GF-D8 (cell line): Measurements from ENCODE around the gene ATP2A3.
A peak's percentile ranks its signal among the peaks of the same experiment; 100 is the strongest.
"Not testable (repeated sequence)": the region's sequence is repeated elsewhere in the genome, so short reads cannot be mapped to it uniquely, and the experiment has no call there.

Experiments
- DNase-seq: peaks from one replicate; lab custom pipeline; 2025; lab: John Stamatoyannopoulos, UW

The ATP2A3 gene

GRCh38 chr17:3991699-3992098 is 27.5 kb upstream of the ATP2A3 start:
- DNase-seq, result not testable (repeated sequence)

- no peak for DNase-seq
Measured at GRCh38 chr17:3990386-3991127, 26.3 kb upstream of the ATP2A3 start.

DNA sequence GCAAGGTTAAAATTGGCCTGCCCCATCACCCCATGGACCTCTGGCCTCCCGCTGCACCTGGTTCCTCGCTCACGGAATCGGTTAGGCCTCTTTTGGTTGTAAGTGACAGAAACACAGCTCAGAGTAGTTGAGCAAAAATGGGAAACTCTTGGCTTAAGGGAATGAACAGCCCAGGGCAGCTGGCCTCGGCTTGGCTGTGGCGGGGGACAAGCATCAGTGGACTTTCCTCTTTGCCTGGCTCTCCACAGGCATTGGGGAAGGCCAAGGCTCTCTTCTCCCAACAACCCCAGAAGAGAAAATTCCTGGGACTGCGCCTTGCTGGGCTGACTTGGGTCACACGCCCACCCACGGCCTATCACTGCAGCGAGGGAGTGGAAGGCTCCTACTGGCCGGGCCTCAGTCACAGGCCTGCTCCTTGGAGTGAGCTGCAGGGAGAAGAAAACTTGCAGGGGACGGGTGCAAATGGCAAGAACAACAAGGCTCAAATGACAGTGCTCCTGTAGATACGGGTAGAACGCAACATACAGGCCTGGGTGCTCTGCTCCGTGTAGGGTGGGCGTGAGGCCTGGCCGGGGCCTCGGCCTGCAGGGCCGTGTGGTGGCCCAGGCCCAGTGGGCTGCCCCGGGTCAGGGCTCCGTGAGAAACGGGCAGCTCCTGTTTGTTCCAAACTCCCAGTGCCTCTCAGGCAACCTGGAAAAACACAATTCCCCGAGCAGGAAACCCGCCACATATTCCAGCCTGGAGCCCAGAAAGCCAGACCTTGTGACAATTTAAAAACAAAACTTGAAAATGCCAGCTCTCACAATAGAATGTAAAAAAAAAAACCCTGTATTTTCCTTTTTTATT is 25.0 kb upstream of the ATP2A3 start:
- DNase-seq, result no peak

DNA sequence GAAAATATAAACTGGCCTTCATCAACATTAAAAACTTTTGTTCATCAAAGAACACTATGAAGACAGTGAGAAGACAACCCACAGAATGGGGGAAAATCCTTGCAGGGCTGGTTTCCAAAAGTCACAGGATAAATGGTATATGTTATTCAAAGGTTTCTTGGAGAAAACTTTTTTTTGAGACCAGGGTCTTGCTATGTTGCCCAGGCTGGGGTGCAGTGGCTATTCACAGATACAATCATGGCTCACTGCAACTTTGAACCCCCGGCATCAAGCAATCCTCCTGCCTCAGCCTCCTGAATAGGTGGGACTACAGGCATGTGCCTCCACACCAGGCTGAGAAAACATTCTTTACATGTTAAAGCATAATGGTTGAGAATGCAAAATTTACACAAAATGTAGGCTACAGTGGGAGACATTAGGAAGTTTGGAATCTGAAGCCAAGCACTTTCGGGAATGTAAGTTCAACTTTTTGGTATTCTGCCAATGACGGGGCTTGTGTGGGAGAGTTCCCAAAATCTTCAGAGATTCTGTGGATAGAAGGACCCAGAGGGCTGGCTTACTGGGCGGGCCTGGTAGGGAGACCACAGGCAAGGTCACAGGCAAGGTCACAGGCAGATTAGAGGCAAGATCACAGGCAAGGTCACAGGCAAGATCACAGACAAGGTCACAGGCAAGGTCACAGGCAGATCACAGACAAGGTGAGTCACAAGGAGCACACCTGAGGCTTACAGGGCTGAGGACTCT is 24.2 kb upstream of the ATP2A3 start:
- no peak for DNase-seq

- DNase-seq, result no peak
Measured at GRCh38 chr17:3986939-3987335, 22.7 kb upstream of the ATP2A3 start.

DNA sequence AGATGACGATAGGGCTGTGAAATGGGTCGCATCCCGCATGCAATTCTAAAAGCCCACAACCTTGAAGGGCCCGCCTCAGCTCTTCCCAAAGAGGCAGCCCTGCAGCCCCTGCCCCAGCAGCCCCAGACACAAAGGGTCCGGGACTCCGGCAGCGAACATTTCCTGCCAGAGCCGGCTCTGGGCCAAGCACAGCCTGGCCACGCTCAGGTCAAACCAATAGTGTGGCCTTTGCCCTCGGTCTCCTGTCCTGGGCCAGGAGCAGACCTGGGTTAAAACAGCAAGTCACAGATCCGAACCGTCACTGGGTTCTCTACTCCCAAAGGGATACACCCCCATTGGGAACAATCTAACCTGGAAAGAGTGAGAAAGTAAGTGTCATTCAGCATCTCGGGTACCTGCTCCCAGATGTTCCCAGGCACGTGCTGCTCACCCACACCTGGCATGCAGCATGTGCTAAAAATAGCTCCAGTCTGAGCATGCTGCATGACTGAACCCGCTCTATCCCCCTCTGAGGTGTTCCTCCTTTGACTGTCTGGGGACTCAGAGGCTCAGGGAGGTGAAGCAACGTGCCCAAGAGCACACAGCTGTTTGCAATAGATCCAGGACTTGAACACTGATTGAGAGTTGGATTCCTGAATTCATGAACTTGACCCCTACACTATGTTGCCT is 22.2 kb upstream of the ATP2A3 start:
- DNase-seq, result no peak

GRCh38 chr17:3985846-3986245 is 21.6 kb upstream of the ATP2A3 start:
- DNase-seq, result no peak

DNA sequence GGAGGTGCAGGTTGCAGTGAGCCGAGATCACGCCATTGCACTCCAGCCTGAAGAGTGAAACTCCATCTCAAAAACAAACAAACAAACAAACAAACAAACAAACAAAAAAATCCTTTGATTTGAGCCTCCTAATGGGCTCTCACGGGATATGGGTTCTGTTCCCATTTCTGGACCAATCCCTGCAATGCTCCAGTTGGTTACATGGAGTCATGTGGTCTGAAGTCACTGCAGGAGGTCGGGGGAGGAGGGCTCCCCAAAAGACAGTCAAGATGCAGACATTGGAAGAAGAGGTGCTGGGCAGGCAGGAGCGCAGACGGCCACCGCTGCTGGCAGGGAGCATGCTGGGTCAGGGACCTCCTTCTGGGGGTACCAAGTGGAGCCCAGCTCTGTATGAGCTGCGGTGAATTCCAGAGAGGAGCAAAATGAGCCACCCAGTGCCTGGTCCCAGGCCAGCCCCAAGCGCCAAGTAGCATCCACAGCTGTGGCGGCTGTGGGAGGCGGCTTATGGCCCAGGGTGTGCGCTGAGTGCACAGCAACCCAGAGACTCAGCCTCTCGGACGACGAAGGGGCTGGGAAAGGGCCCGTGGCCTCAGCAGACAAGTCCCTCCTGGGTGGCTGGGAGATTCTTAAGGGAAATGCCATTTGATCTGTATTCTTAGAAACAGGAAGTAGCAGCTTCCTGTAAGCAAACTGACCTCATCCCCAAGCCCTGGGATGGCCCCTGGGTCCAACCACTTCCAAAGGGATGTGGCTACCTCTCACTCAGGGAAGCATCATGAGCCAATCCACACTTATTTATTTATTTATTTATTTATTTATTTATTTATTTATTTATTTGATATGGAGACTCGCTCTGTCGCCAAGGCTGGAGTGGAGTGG is 19.6 kb upstream of the ATP2A3 start:
- peak; percentile 31 for DNase-seq

GRCh38 chr17:3982541-3983017 is 18.3 kb upstream of the ATP2A3 start:
- DNase-seq, result no peak

DNA sequence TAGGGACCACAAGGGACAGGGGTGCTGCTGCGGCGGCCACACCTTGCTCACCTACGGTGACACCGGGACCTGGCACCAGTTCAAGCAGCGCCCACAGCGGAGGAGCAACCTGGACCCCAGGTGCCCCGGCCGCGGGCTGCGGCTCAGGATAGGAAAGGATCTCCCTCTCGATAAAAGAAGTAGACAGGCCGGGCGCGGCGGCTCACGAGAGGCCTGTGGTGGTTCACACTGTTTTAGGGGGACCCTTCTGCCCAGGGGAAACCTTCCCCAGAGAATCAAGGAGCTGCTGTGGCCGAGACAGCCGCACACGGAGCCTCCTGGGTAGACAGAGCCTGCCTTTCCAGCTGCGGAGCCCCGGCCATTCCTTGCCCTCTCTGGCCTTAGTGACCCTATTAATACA is 17.9 kb upstream of the ATP2A3 start:
- no peak for DNase-seq

DNA sequence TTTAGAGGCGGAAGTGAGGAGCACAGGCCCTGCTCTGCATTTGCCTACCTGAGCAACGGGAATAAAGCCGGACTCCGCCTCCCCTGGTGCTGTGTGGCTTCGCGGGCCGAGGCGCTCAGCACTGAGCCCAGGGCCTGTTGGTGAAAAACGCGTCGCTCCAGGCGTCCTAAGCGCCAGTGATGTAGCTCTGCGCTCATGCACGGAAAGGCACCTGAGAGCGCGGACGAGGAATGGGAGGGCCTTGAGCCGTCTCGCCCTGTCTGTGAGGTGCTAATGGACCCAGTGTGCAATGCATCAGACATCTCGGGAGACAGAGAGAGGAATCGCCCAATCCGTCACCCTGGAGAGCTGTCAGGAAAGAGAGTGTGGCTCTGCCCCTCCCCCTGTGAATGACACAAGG is 17.2 kb upstream of the ATP2A3 start:
- DNase-seq, result no peak

GRCh38 chr17:3980381-3981014 is 16.3 kb upstream of the ATP2A3 start:
- no peak for DNase-seq

GRCh38 chr17:3979290-3979611 is 15.0 kb upstream of the ATP2A3 start:
- DNase-seq, result no peak

GRCh38 chr17:3978421-3979289 is 14.4 kb upstream of the ATP2A3 start:
- DNase-seq, result no peak

DNA sequence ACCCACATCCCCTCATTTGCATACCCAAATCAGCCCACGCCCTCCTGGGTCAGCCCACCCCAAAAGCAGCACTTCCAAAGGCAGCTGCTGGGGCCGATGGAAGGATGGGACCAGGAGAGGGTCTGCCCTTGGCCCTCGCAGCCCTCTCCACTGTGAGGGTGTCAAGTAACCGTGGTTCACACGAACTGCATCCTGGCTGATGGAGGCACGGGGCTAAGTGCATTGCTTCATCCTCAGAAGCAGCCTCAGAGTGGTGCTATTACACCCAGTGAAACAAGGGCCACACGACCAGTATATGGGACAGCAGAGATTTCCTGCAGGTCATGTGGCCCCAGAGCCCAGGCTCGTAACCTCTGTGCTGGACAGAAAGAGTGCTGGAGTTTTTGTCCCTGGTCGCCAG is 13.2 kb upstream of the ATP2A3 start:
- no peak for DNase-seq

DNA sequence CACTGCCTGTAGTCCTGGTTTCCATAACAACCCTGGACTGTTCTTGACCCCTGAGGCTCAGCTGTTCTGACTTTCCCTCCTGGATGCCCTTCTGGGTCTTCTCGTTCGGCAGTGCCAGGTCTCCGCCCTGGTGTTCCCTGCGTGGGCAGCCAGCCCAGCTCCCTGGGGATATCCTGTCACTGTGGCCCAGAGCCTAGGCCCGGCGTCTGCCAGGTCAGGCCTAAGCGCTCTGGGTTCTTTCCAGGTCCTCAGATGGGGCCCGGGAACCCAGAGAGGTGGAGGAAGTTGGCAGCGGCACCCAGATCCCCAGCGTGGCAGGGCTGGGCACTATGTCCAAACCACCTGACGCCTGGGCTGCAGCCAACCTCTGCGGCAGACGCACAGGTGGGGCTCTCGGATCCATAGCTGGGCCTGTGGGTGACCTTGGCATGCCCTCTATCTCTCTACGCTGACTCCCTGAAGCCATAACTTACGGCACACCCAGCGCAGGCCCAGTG is 12.5 kb upstream of the ATP2A3 start:
- no peak for DNase-seq

- DNase-seq, result no peak
Measured at GRCh38 chr17:3974980-3975379, 10.7 kb upstream of the ATP2A3 start.

- DNase-seq, result peak; percentile 84
Measured at GRCh38 chr17:3974138-3974687, 10.0 kb upstream of the ATP2A3 start.

DNA sequence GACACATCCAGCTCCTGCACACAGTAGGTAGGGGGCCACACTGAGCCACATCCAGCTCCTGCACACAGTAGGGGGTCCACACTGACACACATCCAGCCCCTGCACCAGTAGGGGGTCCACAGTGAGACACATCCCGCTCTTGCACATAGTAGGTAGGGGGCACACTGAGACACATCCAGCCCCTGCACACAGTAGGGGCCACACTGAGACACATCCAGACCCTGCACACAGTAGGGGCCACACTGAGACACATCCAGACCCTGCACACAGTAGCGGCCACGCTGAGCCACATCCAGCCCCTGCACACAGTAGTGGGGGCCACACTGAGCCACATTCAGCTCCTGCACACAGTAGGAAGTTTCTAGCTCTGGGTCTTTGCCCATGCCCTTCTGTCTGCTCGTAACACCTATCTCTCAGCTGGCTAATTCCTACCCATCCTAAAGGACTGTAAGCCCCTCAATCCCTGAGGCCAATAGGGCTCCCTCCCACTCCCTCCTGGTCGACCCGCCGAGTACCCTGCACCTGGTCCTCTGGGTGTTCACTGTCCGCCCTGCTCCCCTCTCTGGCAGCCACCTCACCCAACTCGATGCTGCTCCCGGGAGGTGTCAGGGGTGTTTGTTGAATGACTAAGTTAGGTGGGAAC is 9.4 kb upstream of the ATP2A3 start:
- DNase-seq, result no peak
